Medulla oblongata (tissue), 1 donor: Measurements from ENCODE around the gene KAT6B.

Source experiments
- DNase-seq: peaks from one replicate; pipeline ENCODE4 v3.0.0-alpha.2; 2015; ENCODE audit errors: extremely low spot score

The KAT6B gene

GRCh38 chr10:74953214-74953613 is 126.8 kb downstream of the KAT6B start:
- no peak for DNase-seq

GRCh38 chr10:74955796-74956195 is 129.4 kb downstream of the KAT6B start:
- no peak for DNase-seq

GRCh38 chr10:74956555-74957111 is 130.2 kb downstream of the KAT6B start:
- DNase-seq, result no peak

DNA sequence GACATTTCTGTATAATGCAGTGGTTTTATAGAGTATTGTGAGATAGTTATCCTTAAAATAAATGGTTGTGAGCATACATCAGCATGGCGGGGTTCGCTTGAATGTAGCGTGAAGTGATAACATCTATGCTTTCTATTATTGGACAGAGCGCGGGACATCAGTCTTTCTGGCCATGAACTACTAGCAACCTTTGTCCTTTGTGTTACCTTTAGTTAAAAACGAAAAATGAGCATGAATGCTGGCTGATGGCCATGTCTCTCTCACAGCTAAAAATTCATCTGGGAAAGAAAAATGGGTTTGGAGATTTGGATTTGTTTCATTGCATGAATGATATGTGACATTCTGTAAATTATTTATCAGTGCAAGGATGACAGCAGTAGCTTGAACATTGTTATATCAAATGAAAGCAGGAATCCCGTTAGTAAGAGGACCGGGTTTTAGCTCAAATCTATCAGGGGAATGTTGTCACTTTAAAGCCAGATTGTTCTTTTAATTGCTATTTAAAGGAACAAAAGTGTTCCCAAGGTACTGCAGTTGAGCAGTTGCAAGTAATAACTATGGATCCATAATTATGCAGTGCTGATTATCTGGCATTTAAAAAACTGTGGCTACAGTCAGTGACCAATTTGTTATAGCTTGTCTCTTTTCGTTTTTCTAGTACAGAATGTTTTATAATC is 131.0 kb downstream of the KAT6B start:
- no peak for DNase-seq

DNA sequence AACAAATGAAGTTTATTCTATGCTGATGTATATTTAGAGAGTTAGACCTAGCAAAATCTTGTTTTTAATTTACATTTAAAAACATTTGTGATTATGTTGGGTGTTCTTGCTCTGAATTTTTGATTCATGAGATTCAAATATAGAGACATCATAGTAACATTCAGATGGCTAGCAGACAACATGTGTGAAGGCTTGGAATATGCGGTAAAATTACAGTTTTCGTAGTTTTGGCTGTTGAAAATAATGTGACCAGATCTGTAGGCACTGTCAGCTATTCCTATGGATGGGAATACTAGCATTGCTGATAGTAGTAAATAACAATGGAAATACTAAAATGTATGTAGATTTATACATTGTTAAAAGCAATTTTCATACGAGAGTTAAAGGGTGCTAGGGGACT is 131.9 kb downstream of the KAT6B start:
- no peak for DNase-seq

GRCh38 chr10:74960670-74961069 is 134.3 kb downstream of the KAT6B start:
- no peak for DNase-seq

DNA sequence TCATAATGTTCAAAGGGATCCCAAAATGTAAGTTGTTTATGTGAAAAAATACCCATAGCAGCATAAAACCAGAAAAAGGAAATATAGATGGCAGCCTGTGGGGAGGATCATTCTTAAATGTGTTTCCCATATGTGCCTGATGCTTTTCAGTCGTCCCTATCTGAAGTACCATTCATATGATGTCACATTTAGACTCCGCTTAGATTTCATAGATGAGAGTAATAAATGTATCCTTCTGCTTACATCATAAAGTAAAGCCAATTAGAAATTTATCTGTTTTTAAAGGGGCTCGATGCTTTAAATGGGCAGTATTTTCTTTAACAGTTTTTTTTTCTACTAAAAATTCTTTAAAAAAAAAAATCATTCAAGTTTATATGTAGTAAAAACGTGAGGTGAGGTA is 136.1 kb downstream of the KAT6B start:
- DNase-seq, result no peak

DNA sequence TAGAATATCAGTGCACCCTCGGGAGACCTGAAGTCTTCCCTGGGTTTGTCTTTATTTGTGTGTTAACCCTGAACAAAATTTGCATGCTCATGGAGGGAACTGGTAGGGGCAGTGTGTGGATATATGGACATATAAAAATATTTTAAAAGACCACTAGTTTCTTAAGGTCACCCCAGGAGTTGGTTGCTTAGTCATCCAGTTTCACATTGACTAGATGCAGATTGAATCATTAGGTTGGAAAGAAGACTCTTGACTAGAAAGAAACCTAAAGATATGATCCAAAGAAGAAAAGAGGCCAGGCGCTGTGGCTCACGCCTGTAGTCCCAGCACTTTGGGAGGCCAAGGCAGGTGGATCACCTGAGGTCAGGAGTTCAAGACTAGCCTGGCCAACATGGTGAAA is 137.1 kb downstream of the KAT6B start:
- DNase-seq, result no peak

- DNase-seq, result no peak
These were observed 141.7 kb downstream of the KAT6B start for GRCh38 chr10:74967911-74968666.

- DNase-seq, result no peak
These were observed 142.3 kb downstream of the KAT6B start for GRCh38 chr10:74968667-74969061.

DNA sequence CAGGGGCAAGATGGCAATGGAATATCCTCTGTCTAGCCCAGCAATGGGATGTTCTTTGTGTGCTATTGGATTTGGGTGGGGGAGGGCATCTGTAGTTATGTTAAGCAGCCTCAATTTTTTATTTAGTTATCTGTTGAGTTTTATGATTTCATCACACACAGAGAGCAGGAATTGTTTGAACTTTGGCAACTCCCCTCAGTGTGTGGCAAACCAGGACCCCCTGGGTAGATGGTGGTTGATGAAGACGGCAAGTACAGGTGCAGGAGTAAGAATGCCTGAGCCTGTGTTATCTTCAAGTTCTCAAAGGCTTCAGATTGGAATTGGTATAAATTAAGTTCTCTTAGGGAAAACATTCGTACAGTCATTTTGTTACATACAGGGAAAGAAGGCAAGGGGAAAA is 142.7 kb downstream of the KAT6B start:
- no peak for DNase-seq

DNA sequence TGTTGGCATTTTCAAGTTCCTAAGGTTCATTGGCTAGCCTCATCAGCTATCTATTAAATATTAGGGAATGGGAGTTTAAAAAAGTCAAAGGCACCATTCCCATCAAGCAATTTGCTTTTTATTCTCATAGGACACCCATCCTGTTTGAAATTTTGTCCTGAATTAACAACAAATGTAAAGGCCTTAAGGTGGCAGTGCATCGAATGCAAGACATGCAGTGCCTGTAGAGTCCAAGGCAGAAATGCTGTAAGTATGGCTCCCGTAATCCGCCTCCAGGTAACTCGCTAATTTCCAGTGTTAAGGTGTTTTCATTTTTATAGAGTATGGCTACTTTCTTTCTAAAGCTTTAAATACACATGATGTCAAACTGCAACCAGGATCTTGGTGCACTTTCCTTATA is 143.1 kb downstream of the KAT6B start:
- DNase-seq, result no peak

DNA sequence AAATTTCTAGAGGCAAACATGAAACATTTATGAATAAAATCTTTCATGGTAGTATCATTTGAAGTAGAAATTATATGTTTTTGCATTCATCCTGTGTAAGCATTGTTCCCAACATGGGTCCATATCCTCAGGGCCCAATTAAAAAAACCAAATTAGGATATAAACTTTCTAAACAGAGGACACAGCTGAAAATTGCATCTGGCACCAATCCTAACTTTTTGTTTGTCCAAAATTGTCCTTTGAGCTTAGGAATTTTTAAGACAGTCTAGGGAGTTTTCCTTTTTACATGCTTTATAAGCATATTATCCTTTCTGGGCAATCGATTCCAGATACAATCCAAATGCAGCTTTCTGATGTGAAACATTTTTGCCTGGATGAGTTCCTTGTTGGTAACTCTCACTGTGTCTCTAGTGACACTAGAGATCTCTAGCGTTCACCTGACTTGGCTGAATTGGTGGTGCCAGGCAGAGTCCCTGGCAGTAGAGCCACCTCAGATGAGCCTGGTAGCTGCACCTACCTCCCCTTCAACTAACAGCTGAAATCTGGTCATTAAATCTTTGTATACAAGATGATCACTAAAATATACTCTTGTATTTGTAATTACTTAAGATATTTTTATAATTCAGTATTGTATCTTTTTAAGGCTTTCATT is 147.5 kb downstream of the KAT6B start:
- DNase-seq, result no peak

GRCh38 chr10:74975758-74976157 is 149.4 kb downstream of the KAT6B start:
- no peak for DNase-seq

- DNase-seq, result no peak
These were observed 150.2 kb downstream of the KAT6B start for GRCh38 chr10:74976565-74976964.

- DNase-seq, result no peak
These were observed 150.7 kb downstream of the KAT6B start for GRCh38 chr10:74977072-74977471.

GRCh38 chr10:74977913-74978847 is 151.8 kb downstream of the KAT6B start:
- DNase-seq, result no peak

- DNase-seq, result no peak
These were observed 155.6 kb downstream of the KAT6B start for GRCh38 chr10:74981831-74982633.

DNA sequence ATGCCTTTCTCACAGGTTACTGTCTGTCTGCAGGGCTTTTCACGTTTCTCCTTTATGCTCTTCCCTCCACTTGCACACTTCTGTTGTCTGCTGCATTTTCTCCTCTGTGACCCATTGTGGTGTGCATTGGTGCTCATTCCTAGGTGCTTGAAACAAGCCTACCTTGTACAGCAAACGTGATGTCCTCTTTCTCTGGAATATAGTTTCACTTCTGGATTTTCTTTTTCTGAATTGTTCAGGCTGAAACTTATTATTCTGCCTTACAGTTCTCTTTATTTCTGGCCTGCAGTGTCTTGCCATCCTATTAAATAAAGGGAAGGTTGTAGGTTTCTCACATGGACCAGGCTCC is 156.2 kb downstream of the KAT6B start:
- DNase-seq, result no peak

GRCh38 chr10:74983383-74983782 is 157.0 kb downstream of the KAT6B start:
- DNase-seq, result no peak
